Measurements from ENCODE around the gene AUTS2.

Gene AUTS2

DNA sequence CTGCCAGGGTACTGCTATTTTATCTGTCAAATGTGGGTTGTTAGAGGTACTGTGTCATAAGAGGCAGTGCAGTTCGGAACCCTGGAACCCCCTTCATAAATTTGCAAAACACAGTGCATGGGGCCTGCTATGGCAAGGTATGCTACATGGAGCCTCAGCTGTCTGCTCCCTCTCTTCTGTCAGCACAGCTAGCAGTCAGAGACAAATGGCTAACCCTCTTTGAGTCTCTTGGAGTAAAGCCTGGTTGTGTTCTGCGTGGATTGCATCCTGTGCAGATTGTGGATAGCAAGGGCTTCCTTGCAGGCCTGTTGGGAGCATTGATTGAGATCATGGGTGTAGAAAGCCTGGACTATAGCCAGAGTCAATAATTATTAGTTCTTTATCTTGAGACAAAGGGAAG, 397.8 kb downstream of the AUTS2 start:
- DNase-seq (ENCODE audit: low read depth, low spot score), result no peak
- no peak overlapping the region for H3K4me3 ChIP-seq (ENCODE audit: low read depth, low read length)
- TF ChIP-seq, protein P1, sequence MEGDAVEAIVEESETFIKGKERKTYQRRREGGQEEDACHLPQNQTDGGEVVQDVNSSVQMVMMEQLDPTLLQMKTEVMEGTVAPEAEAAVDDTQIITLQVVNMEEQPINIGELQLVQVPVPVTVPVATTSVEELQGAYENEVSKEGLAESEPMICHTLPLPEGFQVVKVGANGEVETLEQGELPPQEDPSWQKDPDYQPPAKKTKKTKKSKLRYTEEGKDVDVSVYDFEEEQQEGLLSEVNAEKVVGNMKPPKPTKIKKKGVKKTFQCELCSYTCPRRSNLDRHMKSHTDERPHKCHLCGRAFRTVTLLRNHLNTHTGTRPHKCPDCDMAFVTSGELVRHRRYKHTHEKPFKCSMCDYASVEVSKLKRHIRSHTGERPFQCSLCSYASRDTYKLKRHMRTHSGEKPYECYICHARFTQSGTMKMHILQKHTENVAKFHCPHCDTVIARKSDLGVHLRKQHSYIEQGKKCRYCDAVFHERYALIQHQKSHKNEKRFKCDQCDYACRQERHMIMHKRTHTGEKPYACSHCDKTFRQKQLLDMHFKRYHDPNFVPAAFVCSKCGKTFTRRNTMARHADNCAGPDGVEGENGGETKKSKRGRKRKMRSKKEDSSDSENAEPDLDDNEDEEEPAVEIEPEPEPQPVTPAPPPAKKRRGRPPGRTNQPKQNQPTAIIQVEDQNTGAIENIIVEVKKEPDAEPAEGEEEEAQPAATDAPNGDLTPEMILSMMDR (IDR thresholded peaks at IDR 0.05; ENCODE audit: insufficient read depth, low read length, missing control alignments), result no peak
- POLR2A ChIA-PET, result no interaction called here
- CTCF ChIA-PET, result no interaction called here

DNA sequence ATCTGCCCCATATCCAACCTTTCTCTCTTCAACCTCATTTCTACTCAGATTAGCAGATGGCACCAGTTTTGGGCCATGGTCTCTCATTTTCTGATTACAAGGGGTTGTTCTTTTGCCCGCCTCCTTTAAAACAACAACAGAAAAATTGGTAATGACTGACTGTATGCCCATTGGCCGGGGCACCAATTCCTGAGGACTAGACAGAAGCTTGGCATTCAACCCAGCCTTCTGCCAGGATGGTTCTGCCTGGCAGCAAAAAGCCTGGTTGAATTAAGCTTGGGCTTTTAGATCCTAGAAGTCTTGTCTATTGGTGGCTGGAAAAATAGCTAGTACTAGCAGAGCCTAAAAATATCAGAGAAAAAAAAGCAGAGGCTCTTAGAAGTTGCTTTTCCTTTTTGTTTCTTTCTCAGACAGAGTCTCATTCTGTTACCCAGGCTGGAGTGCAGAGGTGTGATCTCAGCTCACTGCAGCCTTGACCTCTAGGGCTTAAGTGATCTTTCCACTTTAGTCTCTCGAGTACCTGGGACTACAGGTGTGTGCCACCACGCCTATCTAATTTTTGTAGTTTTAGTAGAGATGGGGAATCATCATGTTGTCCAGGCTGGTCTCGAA, 402.6 kb downstream of the AUTS2 start:
- no peak overlapping the region for H3K4me3 ChIP-seq (ENCODE audit: low read depth, low read length)
- DNase-seq (ENCODE audit: low read depth, low spot score), result no peak
- TF ChIP-seq, protein P1 (IDR thresholded peaks at IDR 0.05; ENCODE audit: insufficient read depth, low read length, missing control alignments), result no peak
- CTCF ChIA-PET, result no interaction called here
- POLR2A ChIA-PET, result no interaction called here

DNA sequence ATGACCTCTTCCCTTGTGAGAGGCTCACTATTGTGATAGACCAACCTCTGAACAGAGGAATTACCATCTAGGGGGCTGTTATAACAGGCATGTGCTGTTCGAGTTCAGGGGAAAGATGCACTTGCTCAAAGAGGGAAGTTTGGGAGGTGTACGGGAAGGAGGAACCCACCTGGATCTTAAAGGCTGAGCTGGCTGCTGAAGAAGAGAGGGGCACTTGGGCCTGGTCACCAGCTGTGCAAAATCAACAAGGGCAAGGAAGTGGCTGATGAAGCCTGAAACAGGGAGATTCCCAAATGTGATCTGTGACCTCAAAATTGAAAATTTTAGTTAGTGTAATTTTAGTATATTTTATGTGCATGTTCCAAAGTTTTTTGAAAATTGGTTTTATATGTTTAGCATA, 407.2 kb downstream of the AUTS2 start:
- ChIA-PET POLR2A (no interaction called here), CTCF (interaction anchor here (0.9 kb wide), 1 partner anchor 37 kb away, joined by 3 read pairs; no protein-coding TSS in a partner anchor)
- TF ChIP-seq, protein P1 (IDR thresholded peaks at IDR 0.05; ENCODE audit: insufficient read depth, low read length, missing control alignments), result no peak
- H3K4me3 ChIP-seq (ENCODE audit: low read depth, low read length), result no peak overlapping the region
- no peak for DNase-seq (ENCODE audit: low read depth, low spot score)

DNA sequence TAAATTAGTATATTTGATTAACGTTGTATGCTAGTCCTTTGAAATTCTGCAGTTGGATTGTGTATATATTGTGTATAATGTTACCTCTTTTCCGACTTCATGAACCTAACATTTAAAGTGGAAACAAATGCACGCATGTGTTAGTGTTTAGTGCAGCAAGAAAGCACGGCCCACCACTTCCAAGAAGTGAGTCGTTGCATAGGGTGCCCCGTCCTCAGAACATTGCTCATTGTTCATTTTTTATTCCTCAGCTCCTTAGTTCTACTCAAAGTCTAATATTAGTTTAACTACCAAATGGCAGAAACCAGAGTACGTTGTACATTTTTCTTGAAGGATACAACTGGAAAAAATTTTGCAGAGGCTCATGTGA, 407.6 kb downstream of the AUTS2 start:
- no peak overlapping the region for H3K4me3 ChIP-seq (ENCODE audit: low read depth, low read length)
- ChIA-PET POLR2A (no interaction called here), CTCF (interaction anchor here (0.9 kb wide), 1 partner anchor 37 kb away, joined by 3 read pairs; no protein-coding TSS in a partner anchor)
- no peak for DNase-seq (ENCODE audit: low read depth, low spot score)
- TF ChIP-seq, protein P1 (IDR thresholded peaks at IDR 0.05; ENCODE audit: insufficient read depth, low read length, missing control alignments), result no peak

DNA sequence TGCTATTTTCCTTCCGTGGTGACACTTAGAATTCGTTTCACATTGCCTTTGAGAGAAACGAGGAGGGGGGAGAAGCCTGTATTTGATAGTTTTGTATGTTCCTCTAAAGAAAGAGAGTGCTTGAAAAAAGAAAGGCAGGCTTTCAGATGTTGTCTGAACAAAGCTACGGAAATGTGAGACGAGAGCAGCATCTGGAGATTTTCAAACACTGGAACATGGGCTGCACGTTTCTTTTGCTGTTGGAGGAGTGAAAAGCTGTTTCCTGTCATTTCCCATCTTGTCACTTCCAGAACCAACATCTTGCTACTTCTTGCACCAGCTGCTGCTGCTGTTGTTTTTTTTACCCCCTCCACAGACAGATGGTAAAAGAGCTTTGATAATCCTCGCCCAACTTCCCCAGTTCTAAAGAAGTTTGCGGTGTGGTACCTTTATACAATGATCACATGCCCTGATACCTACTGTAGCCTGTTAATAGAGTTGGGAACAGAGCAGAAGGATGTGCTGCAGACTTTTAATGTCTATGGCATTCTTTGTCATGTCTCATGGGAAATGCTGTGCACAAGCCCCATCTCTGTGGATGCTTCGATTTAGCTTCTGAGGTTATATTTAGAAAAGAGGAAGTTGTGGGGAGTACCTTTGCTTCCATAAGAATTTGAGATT, 408.1 kb downstream of the AUTS2 start:
- DNase-seq (ENCODE audit: low read depth, low spot score), result no peak
- POLR2A ChIA-PET, result no interaction called here
- CTCF ChIA-PET, result interaction anchor here (0.7 to 1.0 kb wide), 3 partner anchors 36 to 154 kb away, joined by 3 read pairs; no protein-coding TSS in a partner anchor
- TF ChIP-seq, protein P1 (IDR thresholded peaks at IDR 0.05; ENCODE audit: insufficient read depth, low read length, missing control alignments), result no peak
- no peak overlapping the region for H3K4me3 ChIP-seq (ENCODE audit: low read depth, low read length)

DNA sequence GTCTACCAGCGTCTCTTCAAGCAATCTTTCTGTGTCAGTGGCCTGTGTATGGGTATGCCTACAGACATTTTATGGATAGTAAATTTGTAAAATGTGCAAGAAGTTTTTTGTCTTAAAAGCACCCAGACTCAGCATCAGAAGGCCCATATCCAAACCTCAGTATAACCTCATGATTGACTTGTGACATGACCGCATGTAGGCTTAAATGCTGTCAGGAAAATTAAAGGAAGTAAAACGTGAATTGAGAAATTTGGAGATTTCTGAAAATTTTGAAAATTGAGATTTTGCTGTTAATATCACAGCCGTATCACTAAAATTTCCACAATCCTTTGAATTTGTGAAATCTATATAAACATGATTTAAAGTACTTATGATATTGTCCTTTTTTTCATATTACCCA, 410.2 kb downstream of the AUTS2 start:
- ChIA-PET CTCF (no interaction called here), POLR2A (no interaction called here)
- no peak overlapping the region for H3K4me3 ChIP-seq (ENCODE audit: low read depth, low read length)
- TF ChIP-seq, protein P1 (IDR thresholded peaks at IDR 0.05; ENCODE audit: insufficient read depth, low read length, missing control alignments), result no peak
- no peak for DNase-seq (ENCODE audit: low read depth, low spot score)
